Cardiac fibroblast (primary cell): ENCODE data around the gene BCL2A1.
A peak's percentile ranks its signal among the peaks of the same experiment; 100 is the strongest.
"Not testable (repeated sequence)": the region's sequence is repeated elsewhere in the genome, so short reads cannot be mapped to it uniquely, and the experiment has no call there.

ENCODE experiments used
- DNase-seq, 2 donors: peaks; one replicate each; pipeline versions ENCODE4 v3.0.0 to v3.0.0-alpha.2; 2010; ENCODE audit warnings: low read depth in 2 of 2
- H3K4me3 ChIP-seq, 2 donors: replicated peaks in 1 of 2; 1 replicate in 1 of 2; 2 replicates in 1 of 2; pipeline ENCODE4 v1.5.1; 2011; ENCODE audit warnings: low read depth in 2 of 2, low read length in 2 of 2, mild to moderate bottlenecking in 2 of 2, moderate library complexity in 1 of 2
- TF ChIP-seq, protein P1 (sequence below): IDR thresholded peaks from one replicate; pipeline ENCODE4 v1.5.1; 2011; ENCODE audit warnings: low read depth, mild to moderate bottlenecking, low read length, inconsistent platforms

Gene BCL2A1

DNA sequence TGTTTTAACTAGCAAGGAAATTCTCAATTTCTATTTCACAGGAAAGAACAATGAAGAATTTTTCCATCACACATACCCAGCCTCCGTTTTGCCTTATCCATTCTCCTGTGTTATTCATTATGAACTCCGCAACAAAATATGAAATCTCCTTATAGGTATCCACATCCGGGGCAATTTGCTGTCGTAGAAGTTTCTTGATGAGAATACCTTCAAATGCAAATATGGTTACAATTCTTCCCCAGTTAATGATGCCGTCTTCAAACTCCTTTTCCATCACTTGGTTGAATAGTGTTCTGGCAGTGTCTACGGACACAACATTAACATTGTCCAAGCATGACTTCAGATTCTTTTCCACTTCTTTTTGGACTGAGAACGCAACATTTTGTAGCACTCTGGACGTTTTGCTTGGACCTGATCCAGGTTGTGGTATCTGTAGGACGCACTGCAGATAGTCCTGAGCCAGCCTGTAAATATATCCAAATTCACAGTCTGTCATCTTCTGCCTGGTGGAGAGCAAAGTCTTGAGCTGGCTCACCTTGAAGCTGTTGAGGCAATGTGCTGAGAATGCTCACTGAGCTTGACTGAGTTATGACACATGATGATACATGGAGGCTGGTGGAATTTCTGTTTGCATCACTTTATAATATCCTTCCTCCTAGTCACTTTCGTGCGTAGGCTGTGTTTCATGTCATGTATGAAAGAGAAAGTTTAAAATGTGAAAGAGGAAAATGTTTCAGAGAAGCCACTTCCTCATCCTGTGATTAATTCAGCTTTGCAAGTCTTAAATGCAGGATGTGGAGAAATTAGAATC is at the start of gene BCL2A1:
TSS of gene BCL2A1 (minus strand) at position 573 of the 811 bp plus-strand sequence. CDS start at position 496, 77 bp downstream.
- H3K4me3 ChIP-seq = peak within 1 kb of the TSS in 1 of 2 donors; percentile 8
- TF ChIP-seq, protein P1, sequence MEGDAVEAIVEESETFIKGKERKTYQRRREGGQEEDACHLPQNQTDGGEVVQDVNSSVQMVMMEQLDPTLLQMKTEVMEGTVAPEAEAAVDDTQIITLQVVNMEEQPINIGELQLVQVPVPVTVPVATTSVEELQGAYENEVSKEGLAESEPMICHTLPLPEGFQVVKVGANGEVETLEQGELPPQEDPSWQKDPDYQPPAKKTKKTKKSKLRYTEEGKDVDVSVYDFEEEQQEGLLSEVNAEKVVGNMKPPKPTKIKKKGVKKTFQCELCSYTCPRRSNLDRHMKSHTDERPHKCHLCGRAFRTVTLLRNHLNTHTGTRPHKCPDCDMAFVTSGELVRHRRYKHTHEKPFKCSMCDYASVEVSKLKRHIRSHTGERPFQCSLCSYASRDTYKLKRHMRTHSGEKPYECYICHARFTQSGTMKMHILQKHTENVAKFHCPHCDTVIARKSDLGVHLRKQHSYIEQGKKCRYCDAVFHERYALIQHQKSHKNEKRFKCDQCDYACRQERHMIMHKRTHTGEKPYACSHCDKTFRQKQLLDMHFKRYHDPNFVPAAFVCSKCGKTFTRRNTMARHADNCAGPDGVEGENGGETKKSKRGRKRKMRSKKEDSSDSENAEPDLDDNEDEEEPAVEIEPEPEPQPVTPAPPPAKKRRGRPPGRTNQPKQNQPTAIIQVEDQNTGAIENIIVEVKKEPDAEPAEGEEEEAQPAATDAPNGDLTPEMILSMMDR = no peak
- DNase-seq = peak; percentile 72 to 96

DNA sequence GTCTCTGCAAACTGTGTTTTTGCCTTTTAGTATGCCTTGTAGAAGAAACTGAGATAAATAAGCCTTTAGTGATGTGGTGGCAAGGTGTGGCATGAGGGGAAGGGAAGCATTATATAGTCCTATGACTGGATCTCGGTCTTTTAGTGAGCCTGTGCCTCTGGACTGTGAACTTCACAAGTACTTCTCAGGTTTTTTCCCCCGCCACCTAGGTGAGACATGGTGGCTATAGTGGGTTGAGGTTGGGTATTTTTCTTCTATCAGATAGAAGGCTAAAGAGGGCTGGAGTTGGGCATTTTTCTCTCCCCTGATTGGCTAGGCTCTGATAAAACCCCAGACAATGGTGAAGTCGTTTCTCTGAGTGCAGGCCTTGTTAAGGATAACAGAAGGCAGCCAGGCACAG is 49.7 kb upstream of the BCL2A1 start:
- no peak overlapping the region for H3K4me3 ChIP-seq
- TF ChIP-seq, protein P1 = no peak
- DNase-seq = no peak

GRCh38 chr15:80020149-80020548 is 49.2 kb upstream of the BCL2A1 start:
- not testable (repeated sequence) for H3K4me3 ChIP-seq

GRCh38 chr15:80019168-80019745 is 48.3 kb upstream of the BCL2A1 start:
- TF ChIP-seq, protein P1 = no peak
- no peak for DNase-seq
- H3K4me3 ChIP-seq = no peak overlapping the region

More at GRCh38 chr15:80020149-80020548, 49.2 kb upstream of the BCL2A1 start:
- not testable (repeated sequence) for DNase-seq

- H3K4me3 ChIP-seq, DNase-seq: not testable (repeated sequence)
Measured at GRCh38 chr15:80017139-80017538, 46.1 kb upstream of the BCL2A1 start.

DNA sequence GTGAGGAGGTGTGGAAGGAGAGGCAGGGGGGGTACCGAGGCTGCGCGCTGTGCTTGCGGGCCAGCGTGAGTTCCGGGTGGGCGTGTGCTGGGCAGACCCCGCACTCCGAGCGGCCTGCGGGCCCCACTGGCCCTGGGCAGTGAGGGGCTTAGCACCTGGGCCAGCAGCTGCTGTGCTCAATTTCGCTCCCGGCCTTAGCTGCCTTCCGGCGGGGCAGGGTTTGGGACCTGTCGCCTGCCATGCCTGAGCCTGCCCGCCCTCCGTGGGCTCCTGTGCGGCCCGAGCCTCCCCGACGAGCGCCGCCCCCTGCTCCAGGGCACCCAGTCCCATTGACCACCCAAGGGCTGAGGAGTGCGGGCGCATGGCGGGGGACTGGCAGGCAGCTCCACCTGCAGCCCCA is 45.5 kb upstream of the BCL2A1 start:
- not testable (repeated sequence) for DNase-seq, H3K4me3 ChIP-seq

DNA sequence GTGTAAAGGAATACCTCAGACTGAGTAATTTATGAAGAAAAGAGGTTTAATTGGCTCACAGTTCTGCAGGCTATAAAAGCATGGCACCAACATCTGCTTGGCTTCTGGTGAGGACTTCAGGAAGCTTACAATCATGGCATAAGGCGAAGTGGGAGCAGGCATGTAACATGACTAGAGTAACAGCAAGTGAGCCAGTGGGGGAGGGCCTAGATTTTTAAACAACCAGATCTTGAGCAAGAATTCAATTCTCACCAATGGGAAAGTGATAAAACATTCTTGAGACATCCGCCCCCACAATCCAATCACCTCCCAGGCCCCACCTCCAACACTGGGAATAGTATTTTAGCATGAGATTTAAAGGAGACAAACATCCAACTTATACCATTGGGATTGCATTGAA is 44.2 kb upstream of the BCL2A1 start:
- no peak overlapping the region for H3K4me3 ChIP-seq
- DNase-seq = no peak
- TF ChIP-seq, protein P1 = no peak

DNA sequence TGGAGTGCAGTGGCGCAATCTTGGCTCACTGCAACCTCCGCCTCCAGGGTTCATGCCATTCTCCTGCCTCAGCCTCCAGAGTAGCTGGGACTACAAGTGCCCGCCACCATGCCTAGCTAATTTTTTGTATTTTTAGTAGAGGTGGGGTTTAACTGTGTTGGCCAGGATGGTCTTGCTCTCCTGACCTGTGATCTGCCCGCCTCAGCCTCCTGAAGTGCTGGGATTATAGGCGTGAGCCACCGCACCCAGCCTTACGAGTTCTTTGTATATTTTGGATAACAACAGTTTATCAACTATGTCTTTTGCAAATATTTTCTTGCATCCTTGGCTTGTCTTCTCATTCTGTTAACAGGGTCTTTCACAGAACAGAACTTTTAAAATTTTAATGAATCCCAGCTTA is 43.2 kb upstream of the BCL2A1 start:
- not testable (repeated sequence) for H3K4me3 ChIP-seq, DNase-seq

DNA sequence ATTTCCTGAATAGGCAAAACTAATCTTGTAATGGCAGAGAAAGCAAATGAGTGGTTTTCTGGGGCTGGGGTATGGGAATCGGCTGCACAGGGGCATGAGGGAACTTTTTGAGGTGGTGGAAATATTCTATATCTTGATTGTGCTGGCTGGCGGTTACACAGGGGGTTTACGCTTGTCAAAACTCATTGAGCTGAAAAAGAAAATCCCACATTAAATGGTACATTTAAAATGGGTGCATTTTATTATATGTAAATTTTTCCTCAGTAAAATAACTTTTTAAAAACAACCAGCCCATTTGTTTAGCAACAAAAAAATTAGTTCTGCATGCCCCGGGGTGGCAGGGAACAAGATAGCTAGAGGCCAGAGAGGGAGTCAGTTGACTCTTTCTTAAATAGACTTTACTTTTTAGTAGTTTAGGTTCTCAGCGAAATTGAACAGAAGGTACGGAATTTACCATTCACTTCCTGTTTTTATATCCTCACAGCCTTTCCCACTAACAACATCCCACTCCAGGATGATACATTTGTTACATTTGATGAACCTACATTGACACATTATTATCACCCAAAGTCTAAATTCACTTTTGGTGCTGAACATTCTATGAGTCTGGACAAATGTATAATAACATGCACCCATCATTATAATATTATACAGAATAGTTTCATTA is 41.2 kb upstream of the BCL2A1 start:
- no peak for DNase-seq
- TF ChIP-seq, protein P1 = no peak
- no peak overlapping the region for H3K4me3 ChIP-seq
